Hindlimb muscle (tissue), 1 donor: Measurements from ENCODE around the gene FAM219A. TPM values are rescaled to one million over a fixed set of nuclear protein-coding genes. Genes with fewer than 3 reads are reported as not detected.

Source experiments
- DNase-seq: peaks from one replicate; pipeline ENCODE4 v3.0.0-alpha.2; 2013
- polyA plus RNA-seq: library from polyadenylated mRNA; unstranded; fragments of 120-200 nt; gene quantifications from one replicate; pipeline ENCODE4 v1.2.1, GENCODE V29; 2013; ENCODE audit not compliant: insufficient read length

Gene FAM219A
- polyA plus RNA-seq, 1 donor, result 14.1 TPM

- no peak for DNase-seq
Measured at GRCh38 chr9:34399729-34400128, 58.6 kb downstream of the FAM219A start.

DNA sequence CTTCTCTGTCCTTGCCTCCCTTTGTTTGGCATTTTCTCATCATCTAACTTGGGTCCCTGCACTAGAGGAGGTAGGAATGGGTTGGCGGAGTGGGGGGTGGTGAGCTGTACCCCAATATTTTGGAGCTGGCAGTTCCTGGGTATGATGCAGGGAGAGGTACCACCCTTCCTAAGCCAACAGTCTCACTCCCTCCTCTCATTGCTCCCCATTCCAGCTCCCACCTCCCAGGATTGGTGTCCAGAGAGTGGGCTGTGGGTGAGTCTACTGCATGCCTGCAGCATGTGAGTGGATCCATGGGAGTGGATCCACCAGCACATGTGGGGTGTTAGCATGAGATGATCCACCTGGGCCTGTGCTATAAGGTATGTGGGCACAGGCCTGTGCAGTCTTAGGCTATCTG lies 59.5 kb downstream of the FAM219A start:
- no peak for DNase-seq

DNA sequence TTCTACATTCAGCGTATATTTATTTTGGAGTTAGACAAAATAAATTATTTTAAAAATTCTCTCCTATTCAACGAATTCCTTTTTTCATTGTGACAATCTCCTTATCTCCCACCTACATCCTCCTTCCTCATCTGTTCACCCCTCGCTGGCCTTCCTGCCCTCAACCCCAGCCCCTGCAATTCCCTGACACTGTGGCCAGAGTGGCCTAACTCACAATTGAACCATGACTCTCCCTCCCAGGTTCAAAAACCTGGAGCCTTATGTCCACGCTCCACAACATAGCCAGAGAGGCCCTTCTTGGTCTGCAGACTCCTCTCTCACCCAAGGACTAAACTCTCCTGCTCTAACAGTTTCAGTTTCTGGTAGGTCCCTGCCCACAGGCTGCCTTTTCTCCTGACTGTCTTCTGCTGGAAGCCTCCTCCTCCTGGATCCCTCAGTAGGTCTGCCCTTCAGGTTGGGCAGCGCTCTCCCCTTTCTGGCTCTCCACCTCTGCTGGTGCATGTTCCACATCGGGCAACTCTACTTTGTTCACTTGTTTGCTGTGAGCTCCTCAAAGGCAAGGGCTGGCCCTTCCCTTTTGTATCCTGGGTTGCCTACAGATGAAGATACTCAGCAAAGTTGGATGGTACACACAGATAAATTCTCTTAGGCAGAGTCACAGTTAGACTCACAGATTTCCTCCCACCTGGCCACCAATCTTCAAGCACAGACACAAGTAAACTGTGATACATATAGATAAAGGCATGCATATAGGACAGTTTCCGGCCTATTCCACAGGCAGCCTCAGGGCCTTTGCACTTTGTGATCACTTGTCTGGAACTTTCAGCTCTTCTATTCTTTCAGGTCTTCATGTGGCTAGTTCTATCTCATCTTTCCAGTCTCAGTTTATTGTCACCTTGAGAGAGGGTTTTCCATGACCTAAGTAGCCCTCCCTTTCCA lies 61.8 kb downstream of the FAM219A start:
- DNase-seq, result no peak

GRCh38 chr9:34392511-34392910 lies 65.9 kb downstream of the FAM219A start:
- no peak for DNase-seq

DNA sequence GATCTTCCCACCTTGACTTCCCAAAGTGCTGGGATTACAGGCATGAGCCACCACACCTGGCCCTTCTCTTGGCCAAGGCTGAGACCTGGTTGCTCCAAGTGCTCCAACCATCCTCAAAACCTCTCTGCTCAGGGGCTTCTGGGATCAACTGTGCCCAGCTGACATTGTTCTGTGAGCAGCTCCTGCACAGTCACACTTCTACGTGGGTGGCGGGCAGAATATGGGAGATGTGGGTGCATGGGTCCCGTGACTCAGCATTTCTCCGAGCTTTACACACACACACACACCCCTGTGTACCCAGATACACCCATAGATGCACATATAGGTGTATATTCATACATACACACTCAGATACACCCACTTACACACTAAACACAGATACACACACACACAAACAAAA lies 71.1 kb downstream of the FAM219A start:
- no peak for DNase-seq

DNA sequence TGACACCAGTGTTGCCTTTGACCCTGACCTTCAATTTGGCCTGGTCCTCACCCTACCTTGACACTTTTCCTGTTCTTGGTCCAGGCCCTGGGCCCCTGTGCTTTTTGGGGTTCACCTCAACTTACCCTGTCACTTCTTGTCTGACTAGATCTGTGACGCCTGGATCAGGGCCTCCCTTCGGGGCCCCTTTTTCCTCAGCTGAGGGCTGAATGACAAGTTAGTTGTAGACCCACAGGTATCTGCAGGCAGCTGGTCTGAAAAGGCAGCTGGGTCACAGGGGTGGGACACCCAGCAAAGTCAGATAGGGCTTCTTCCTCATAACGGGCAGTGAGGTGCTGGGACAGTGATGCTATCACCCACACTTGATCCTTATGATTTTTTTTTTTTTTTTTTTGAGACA lies 71.7 kb downstream of the FAM219A start:
- no peak for DNase-seq

GRCh38 chr9:34385561-34386230 lies 72.7 kb downstream of the FAM219A start:
- no peak for DNase-seq

GRCh38 chr9:34384368-34385165 lies 73.8 kb downstream of the FAM219A start:
- DNase-seq, result no peak

- DNase-seq, result no peak
Measured at GRCh38 chr9:34383904-34384303, 74.5 kb downstream of the FAM219A start.

- no peak for DNase-seq
Measured at GRCh38 chr9:34382879-34383278, 75.5 kb downstream of the FAM219A start.

DNA sequence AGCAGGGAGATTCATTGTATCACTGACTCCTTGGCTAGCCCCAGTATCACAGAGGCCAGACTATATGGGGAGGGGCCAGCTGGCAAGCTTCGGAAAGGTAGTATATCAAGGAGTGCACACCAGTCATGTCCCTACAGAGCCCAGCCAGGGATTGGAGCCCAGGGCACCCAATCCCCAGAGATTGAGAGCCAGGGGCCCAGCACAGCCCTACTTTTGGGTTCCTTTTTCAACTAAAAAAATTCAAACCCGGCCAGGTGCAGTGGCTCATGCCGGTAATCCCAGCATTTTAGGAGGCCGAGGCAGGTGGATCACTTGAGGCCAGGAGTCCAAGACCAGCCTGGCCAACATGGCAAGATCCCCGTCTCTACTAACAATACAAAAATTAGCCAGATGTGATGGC lies 76.3 kb downstream of the FAM219A start:
- DNase-seq, result no peak

DNA sequence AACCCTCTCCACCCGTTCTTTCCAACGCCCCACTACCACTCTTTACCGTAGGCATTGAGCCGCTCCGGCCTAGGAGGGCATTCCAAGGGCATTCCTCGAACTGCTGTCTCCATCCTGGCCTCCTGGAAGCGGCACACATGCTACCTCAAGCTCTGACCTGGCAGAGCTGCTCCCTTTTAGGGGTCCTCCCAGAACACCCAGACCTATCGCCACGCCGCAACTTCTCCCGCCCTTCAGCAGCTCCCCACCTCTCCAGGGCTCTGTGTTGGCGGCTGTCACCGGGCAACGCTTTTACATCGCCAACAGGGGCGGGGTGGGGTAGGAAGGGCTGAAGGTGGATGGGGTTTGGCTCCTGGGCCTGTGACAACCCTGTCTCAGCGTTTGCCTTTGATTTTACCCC lies 77.0 kb downstream of the FAM219A start:
- no peak for DNase-seq

GRCh38 chr9:34380511-34381315 lies 77.7 kb downstream of the FAM219A start:
- peak; percentile 71 for DNase-seq

DNA sequence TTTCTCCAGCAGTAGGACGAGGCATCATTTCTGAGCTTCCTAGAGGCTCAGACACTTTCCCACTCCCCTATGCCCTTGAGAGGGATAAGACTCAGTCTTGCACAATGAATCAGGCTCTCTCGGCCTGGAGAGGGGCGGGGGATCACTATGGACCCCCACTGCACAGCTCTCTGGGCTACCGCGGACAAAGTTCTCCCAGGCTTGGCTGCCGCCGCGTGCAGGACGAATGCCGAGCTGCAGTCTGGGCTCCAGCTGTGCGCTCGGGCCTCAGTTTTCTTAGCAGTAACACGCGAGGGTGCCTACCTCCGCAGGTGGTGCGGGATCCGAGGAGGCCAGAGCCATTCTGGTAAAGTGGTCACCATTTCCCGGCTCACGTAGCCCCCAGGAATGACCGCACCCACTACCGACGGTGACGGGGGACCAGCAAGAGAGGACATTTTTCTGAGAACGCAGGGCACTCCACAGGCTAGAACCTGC lies 78.3 kb downstream of the FAM219A start:
- no peak for DNase-seq

- peak; percentile 86 for DNase-seq
Measured at GRCh38 chr9:34379334-34380033, 78.9 kb downstream of the FAM219A start.

DNA sequence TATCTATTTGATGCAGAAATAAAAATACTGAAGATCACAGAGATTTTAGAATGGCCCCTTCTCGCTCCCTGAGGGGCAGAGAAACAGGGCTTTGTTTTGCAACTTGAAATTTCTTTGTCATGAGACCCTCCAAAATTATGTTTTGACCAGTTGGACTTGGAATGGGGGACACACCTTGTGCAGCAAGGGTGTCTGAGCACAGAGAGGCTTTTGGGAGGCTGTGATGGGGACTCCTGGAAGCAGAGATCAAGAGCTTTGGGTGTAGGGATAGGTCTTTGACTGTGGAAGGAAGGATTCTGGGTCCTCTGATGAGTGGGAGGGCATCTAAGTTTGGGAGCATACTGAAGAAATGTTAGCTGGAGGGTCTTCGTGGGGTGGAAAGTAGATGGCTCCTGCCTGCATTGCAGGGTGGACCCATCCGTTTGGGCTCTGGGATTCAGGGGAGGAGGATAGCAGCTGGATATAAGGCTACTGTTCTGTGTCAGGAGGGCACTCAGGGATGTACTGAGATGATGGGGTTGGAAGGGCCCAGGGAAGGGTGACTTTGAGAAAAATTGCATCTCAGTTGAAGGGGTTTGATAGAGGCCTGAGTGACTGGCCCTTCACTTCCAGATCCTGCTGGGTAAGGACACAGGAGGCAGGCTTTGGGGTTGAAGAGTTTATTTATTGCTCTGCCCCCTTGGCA lies 79.9 kb downstream of the FAM219A start:
- DNase-seq, result no peak

GRCh38 chr9:34377404-34377746 lies 81.0 kb downstream of the FAM219A start:
- peak; percentile 11 for DNase-seq

- DNase-seq, result peak; percentile 78
Measured at GRCh38 chr9:34376596-34377403, 81.6 kb downstream of the FAM219A start, which contains the start of gene MYORG. MYORG (minus strand) TSS chr9:34376898; CDS start chr9:34372943, 3,955 bp downstream.

DNA sequence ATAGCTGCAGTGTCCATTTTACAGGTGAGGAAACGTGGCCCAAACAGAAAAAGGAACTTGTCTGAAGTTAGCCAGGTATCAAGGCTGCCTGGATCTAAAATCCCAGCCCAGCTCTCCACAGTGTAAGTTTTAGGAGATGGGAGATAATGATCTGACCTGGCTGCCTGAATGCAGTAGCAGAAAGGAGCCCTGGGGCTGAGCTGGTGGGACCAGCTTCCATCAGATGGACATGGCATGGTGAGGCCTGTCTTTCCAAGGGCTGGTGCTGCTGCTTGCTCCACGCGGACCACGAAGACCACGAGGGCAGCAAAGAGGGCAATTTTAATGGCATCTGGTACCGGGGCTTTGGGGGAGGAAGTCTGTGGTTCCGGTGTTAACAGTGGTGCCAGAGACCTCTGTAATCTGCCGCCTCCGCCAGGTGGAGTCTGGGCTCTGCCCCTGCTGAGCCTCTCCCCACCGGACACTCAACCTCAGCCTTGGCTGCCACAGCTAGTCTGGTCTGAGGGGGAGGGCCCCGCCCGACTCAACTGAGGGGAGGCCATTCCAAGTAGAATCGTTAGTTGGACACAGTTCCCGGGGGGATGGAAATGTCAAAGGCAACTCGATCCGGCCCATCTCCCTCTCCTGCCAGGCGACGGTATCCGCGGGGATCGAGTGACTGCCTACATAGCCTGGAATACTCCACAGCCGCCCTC lies 82.3 kb downstream of the FAM219A start:
- DNase-seq, result no peak
